K562 (cell line): Measurements from ENCODE around the gene DUS3L. TPM values are rescaled to one million over a fixed set of nuclear protein-coding genes. Genes with fewer than 3 reads are reported as not detected.

Experiments used
- ASH1L ChIP-seq: fragments of 450-650 bp; IDR thresholded peaks from 2 replicates; pipeline ENCODE4 v1.6.1; 2018; ENCODE audit warnings: borderline replicate concordance, mild to moderate bottlenecking, low read depth; ENCODE audit not compliant: partially characterized antibody
- ATF6 ChIP-seq: sonication (generic); formaldehyde crosslinking; IDR thresholded peaks from 2 replicates; pipeline ENCODE4 v1.4.0; 2020; ENCODE audit warnings: mild to moderate bottlenecking, missing genetic modification reagents
- BRD4 ChIP-seq: fragments of 200-600 bp; sonication (generic); IDR thresholded peaks from 2 replicates; pipeline ENCODE4 v1.6.1; 2017; ENCODE audit warnings: inconsistent platforms
- CC2D1A ChIP-seq: fragments of 450-650 bp; IDR thresholded peaks from 2 replicates; pipeline ENCODE4 v1.6.1; 2017; ENCODE audit warnings: mild to moderate bottlenecking
- CHCHD3 ChIP-seq: fragments of 250-450 bp; sonication (Bioruptor Pico); IDR thresholded peaks from 2 replicates; pipeline ENCODE4 v2.1.2; 2022; ENCODE audit warnings: mild to moderate bottlenecking
- ELF1 ChIP-seq: fragments of 200-800 bp; sonication (Bioruptor generic); IDR thresholded peaks from 2 replicates; pipeline ENCODE4 v1.6.1; 2016; ENCODE audit warnings: missing genetic modification characterization, missing compliant biosample characterization
- FOXA3 ChIP-seq, 2 experiments: fragments of 450-650 bp in 1 of 2; sonication (generic) in 1 of 2; formaldehyde crosslinking; IDR thresholded peaks in 1 of 2; conservative IDR thresholded peaks in 1 of 2; 2 replicates each; pipeline versions ENCODE4 v1.4.0 to v1.8.0; 2020 to 2022; ENCODE audit warnings: mild to moderate bottlenecking in 2 of 2, missing genetic modification reagents in 1 of 2
- GATAD2A ChIP-seq: fragments of 450-650 bp; IDR thresholded peaks from 2 replicates; pipeline ENCODE4 v1.6.1; 2017
- HDAC2 ChIP-seq: fragments of 450-650 bp; IDR thresholded peaks from 2 replicates; pipeline ENCODE4 v1.6.1; 2016; ENCODE audit warnings: mild to moderate bottlenecking
- MLX ChIP-seq, 2 experiments: fragments of 450-650 bp in 1 of 2; sonication (generic) in 1 of 2; formaldehyde crosslinking; conservative IDR thresholded peaks; 2 replicates each; pipeline versions ENCODE4 v1.4.0 to v1.8.1; 2020 to 2022; ENCODE audit warnings: mild to moderate bottlenecking in 1 of 2, missing genetic modification reagents in 1 of 2
- MTA3 ChIP-seq: fragments of 450-650 bp; formaldehyde crosslinking; IDR thresholded peaks from 2 replicates; pipeline ENCODE4 v1.6.1; 2017; ENCODE audit warnings: mild to moderate bottlenecking, borderline replicate concordance
- MYBL2 ChIP-seq, 2 experiments: fragments of 450-650 bp in 1 of 2; sonication (generic) in 1 of 2; formaldehyde crosslinking in 1 of 2; IDR thresholded peaks; 2 replicates each; pipeline versions ENCODE4 v1.6.1 to v1.8.1; 2017 to 2022; ENCODE audit warnings: borderline replicate concordance in 1 of 2, inconsistent platforms in 1 of 2, low read depth in 1 of 2, mild to moderate bottlenecking in 1 of 2, missing genetic modification reagents in 1 of 2, moderate library complexity in 1 of 2
- NFIC ChIP-seq: fragments of 450-650 bp; IDR thresholded peaks from 2 replicates; pipeline ENCODE4 v1.6.1; 2017; ENCODE audit warnings: mild to moderate bottlenecking, inconsistent platforms
- RFX1 ChIP-seq: fragments of 450-650 bp; IDR thresholded peaks from 2 replicates; pipeline ENCODE4 v1.6.1; 2016; ENCODE audit warnings: mild to moderate bottlenecking, moderate library complexity
- RHOXF2B ChIP-seq: fragments of 250-450 bp; sonication (Bioruptor Pico); conservative IDR thresholded peaks from 2 replicates; pipeline ENCODE4 v1.5.1; 2021
- SMC3 ChIP-seq: conservative IDR thresholded peaks from 2 replicates; pipeline ENCODE4 v1.6.1; 2011; ENCODE audit warnings: low read depth, low read length, improper control_type of control experiment; ENCODE audit not compliant: insufficient read depth
- SRSF3 ChIP-seq: fragments of 200-400 bp; formaldehyde crosslinking; IDR thresholded peaks from 2 replicates; pipeline ENCODE4 v1.6.1; 2016; ENCODE audit warnings: mild to moderate bottlenecking, low read length, moderate library complexity; ENCODE audit not compliant: insufficient read depth
- TRIM25 ChIP-seq: fragments of 450-650 bp; IDR thresholded peaks from 2 replicates; pipeline ENCODE4 v1.7.0; 2016; ENCODE audit warnings: borderline replicate concordance
- U2AF1 ChIP-seq: fragments of 200-400 bp; formaldehyde crosslinking; optimal IDR thresholded peaks from 2 replicates; pipeline ENCODE3; 2017; ENCODE audit warnings: mild to moderate bottlenecking, low read depth, low read length, moderate library complexity
- ZNF197 ChIP-seq: fragments of 200-800 bp; sonication (Bioruptor generic); IDR thresholded peaks from 2 replicates; pipeline ENCODE4 v1.6.1; 2016; ENCODE audit warnings: low read depth, missing genetic modification characterization, missing compliant biosample characterization
- ZNF76 ChIP-seq: fragments of 250-450 bp; sonication (Bioruptor Pico); IDR thresholded peaks from 2 replicates; pipeline ENCODE4 v1.4.0; 2020; ENCODE audit warnings: mild to moderate bottlenecking, moderate library complexity, borderline replicate concordance
- polyA plus RNA-seq, 8 experiments: library from polyadenylated mRNA; depleted of rRNA in 4 of 8; stranded (reverse) in 5 of 8; unstranded in 3 of 8; fragments of >200 nt; fragmentation: Nextera tagmentation in 2 of 8; fragmentation: Illumina TruSeq in 1 of 8; extraction: Ambion mirVana in 2 of 8; extraction: Trizol in 1 of 8; gene quantifications; 2 replicates each; pipeline versions ENCODE4 v1.2.1 to v1.2.3, GENCODE V29; 2011 to 2014; ENCODE audit warnings: inconsistent platforms in 1 of 8, missing spikeins in 1 of 8
- total RNA-seq, 7 experiments: library from RNA; depleted of rRNA in 6 of 7; stranded (reverse); fragments of >200 nt in 6 of 7; fragmentation: Illumina TruSeq in 2 of 7; extraction: Trizol in 2 of 7; gene quantifications; 2 replicates each; pipeline versions ENCODE4 v1.2.1 to v1.2.3, GENCODE V29; 2011 to 2021; ENCODE audit warnings: low replicate concordance in 1 of 7
- TF ChIP-seq, protein P1 (sequence below): sonication (generic); formaldehyde crosslinking; IDR thresholded peaks from 2 replicates; pipeline ENCODE4 v1.8.0; 2022; ENCODE audit warnings: mild to moderate bottlenecking, missing genetic modification reagents

DUS3L gene
- total and polyA plus RNA-seq, 9 of the 15 experiments (the other 6 are each of a cell fraction or from before 2014, with no cell fraction given): 1.7 to 102 (median 77.5) TPM

- no peak for TF ChIP-seq TRIM25
- no peak for TF ChIP-seq ASH1L
- TF ChIP-seq RHOXF2B (CRISPR knock-in tag): no peak
- no peak for TF ChIP-seq SRSF3
- peak; percentile 51; the same call in 1 of the 2 replicates for TF ChIP-seq MTA3
- TF ChIP-seq ZNF197 (CRISPR knock-in tag): no peak
- no peak for TF ChIP-seq CHCHD3 (CRISPR knock-in tag)
- no peak for TF ChIP-seq RFX1
- TF ChIP-seq HDAC2: no peak
- TF ChIP-seq BRD4: no peak
- no peak for TF ChIP-seq MYBL2 (IDR thresholded peaks at IDR 0.05; ENCODE audit: low read depth)
- peak; percentile 83; the same call in 1 of the 2 replicates for TF ChIP-seq MYBL2 (CRISPR knock-in tag; IDR thresholded peaks at IDR 0.05; ENCODE audit: borderline replicate concordance)
- TF ChIP-seq CC2D1A: 0 out of 2 replicates have a peak, but pooled peaks have one; percentile 66
- TF ChIP-seq GATAD2A: no peak
- peak in 1 of 2 experiments; percentile 3; a peak in 1 of 4 replicates for TF ChIP-seq MLX (CRISPR knock-in tag; conservative IDR thresholded peaks at IDR 0.05)
- peak in 1 of 2 experiments; percentile 97; a peak in 2 of 4 replicates for TF ChIP-seq FOXA3 (CRISPR knock-in tag; conservative IDR thresholded peaks at IDR 0.05 in 1 of 2, IDR thresholded peaks at IDR 0.05 in 1 of 2)
- TF ChIP-seq ELF1 (tag): no peak
- no peak for TF ChIP-seq U2AF1
- TF ChIP-seq NFIC: peak; percentile 75
- peak; percentile 95; the same call in 1 of the 2 replicates for TF ChIP-seq ATF6
- TF ChIP-seq, protein P1, sequence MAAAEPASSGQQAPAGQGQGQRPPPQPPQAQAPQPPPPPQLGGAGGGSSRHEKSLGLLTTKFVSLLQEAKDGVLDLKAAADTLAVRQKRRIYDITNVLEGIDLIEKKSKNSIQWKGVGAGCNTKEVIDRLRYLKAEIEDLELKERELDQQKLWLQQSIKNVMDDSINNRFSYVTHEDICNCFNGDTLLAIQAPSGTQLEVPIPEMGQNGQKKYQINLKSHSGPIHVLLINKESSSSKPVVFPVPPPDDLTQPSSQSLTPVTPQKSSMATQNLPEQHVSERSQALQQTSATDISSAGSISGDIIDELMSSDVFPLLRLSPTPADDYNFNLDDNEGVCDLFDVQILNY (CRISPR knock-in tag): peak; percentile 17
- TF ChIP-seq SMC3: peak; percentile 94
- no peak for TF ChIP-seq ZNF76 (CRISPR knock-in tag)
These were observed 13.0 kb upstream of the DUS3L start (continued) for GRCh38 chr19:5803752-5804515.
